Stimulated activated CD8-positive, alpha-beta memory T cell treated with anti-CD3 and anti-CD28 coated beads, Interleukin-7, amount 100 ng/mL, for 48 hours (primary cell): ENCODE results near the gene ARMC5.
"Not testable (repeated sequence)": the region's sequence is repeated elsewhere in the genome, so short reads cannot be mapped to it uniquely, and the experiment has no call there.

ENCODE experiments used
- DNase-seq, 2 donors: peaks; one replicate each; pipeline ENCODE4 v3.0.0-alpha.2; 2020; ENCODE audit warnings: low read depth in 1 of 2; ENCODE audit errors: extremely low read depth in 1 of 2

ARMC5 gene

DNA sequence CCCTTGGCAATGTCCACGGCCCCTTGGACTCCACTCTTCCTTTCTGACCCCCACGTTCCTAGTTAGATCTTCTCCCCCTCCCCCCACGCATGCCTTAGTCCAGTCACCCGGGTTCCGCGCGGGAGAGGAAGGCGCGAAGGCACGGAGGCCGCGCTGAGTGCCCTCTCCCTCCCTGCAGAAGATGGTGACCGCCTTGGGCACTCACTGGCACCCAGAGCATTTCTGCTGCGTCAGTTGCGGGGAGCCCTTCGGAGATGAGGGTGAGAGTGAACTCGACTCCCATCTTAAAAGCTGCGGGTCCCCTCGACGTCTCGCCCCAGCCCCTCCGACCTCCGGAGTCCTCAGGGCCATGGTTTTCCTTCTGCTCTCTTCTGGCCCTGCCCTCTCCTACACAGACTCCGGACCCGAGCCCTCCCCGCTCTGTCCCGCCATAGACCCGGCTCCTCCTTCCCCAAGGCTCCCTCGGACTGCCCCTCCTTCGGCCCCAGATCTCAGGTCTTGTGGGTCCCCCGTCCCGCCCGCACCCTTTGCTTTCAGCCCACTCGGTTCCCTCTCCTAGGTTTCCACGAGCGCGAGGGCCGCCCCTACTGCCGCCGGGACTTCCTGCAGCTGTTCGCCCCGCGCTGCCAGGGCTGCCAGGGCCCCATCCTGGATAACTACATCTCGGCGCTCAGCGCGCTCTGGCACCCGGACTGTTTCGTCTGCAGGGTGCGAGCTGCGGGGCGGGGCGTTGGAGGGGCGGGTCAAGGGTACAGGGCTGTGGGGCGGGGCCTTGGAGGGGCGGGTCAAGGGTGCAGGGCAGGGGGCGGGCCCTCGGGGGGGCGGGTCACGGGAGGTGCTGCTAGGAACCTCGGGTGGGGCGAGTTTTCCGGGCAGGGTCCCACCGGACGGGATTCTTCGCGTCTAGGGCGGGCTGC is 17.3 kb downstream of the ARMC5 start:
- DNase-seq, result peak; percentile 44 to 83

DNA sequence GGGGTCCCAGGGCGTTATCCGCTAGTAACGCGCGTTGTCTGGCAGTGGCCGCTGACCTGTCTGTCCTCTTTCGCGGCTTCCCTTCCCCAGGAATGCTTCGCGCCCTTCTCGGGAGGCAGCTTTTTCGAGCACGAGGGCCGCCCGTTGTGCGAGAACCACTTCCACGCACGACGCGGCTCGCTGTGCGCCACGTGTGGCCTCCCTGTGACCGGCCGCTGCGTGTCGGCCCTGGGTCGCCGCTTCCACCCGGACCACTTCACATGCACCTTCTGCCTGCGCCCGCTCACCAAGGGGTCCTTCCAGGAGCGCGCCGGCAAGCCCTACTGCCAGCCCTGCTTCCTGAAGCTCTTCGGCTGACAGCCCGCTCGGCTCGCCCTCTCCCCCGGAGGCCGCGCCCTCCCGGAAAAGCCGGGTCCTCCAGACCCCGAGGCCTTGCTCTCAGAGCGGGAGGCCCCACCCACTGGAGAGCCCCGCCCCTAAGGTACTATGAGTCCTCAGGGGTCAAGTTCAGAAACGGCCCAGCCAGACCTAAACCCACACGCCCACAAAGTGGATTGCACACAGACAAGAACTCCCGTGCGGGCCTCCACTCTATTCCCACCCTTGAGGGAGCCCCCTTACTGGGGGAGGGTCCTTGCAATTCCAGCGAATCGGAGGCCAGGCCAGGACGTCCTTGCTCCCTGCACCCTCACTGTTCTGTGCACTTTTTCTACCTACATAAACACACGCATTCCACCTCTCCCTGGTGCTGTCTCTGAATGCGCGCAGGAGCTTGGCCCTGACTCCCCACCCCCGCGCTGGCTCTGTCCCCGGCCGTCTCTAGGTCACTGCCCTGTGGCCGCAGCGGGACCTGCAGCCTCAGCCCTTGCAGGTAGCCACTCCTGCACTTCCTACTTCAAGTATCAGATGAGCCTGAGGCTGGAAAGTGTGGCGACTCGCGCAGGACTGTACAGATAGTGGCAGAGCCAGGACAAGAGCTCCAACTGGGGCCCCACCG is 18.2 kb downstream of the ARMC5 start:
- peak in 1 of 2 donors; percentile 37 for DNase-seq

DNA sequence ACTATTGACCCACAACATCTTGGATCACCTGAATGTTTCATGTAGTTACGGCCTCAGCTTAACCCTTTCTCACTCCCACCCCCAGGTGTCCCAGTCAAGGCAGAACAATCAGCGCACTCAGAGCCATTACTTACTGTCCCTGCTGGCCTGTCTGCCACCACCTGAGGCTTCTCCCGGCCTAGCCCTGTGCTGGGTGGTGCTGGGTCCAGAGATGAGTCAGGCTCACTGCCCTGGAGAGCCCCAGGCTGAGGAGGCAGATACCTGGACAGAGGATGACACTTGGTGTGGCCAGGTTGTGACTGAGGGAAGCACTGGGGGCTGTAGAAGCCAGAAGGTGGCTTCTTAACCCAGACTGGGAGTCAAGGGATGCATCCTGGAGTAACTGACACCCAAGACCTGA is 19.7 kb downstream of the ARMC5 start:
- no peak for DNase-seq

DNA sequence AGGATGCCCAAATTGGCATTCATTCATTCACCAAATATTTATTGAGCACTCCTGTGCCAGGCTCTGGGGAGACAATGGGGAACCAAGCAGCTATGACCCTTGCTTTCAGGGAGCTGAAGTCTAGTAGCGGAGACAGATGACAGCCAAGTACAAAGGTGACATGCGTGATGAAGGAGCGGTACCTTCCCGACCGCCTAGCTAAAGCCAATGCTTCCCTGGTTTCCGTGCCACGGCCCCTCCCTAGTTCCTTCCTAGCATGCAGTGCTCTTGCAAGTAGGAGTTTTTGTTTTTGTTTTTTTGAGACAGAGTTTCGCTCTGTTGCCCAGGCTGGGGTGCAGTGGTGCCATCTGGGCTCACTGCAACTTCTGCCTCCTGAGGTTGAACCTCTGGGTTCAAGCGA is 20.4 kb downstream of the ARMC5 start:
- no peak for DNase-seq

DNA sequence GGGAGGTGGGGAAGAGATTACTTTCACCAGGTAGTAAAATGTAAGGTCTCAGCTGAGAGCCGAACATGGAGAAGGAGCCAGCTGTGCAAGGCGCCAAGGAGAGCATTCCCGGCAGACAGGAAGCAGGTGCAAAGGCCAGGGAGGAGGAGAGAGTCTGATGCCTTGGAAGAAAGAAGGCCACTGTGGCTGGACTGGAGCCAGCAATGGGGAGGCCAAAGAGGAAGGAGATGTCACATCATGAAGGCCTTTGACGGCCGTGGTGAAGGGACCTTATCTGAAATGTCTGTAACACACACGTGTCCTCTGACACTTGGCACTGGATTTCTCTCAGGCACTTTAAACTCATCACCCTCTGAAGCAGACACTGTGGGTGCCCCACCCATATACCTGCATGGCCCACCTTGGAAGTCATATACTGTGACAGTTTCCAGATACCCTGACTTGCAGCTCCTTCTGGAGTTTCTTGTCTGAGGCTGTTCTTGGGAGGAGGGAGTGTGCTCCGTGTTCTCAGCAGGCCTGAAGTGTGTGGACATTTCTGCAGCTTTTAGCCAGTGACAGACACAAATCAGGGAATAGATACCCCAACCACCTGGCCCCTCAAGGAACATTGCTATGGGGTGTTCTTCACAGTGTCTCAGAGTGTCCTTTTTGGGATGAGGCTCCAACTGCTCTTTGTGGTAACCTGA is 21.7 kb downstream of the ARMC5 start:
- no peak for DNase-seq

DNA sequence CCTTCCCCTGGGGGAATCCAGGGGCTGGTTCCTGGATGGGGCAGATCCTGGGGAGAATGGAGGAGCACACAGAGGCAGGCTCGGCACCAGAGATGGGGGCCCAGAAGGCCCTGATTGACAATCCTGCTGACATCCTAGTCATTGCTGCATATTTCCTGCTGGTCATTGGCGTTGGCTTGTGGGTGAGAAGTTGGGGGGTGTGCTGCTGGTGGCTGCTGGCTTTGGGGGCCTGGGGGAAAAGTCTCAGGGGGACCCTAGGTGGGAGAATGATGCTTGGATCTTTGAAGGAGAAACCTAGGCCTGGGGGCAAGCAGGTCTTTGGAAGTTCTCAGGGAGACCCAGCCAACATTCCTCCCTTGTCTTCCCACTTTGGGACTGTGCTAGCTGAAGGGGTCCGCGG is 23.8 kb downstream of the ARMC5 start, which contains the start of gene SLC5A2:
Gene SLC5A2, plus strand, starts transcription at position 43 of the 400 bp plus-strand sequence. Its CDS starts 14 bp downstream, at position 57.
- no peak for DNase-seq

DNA sequence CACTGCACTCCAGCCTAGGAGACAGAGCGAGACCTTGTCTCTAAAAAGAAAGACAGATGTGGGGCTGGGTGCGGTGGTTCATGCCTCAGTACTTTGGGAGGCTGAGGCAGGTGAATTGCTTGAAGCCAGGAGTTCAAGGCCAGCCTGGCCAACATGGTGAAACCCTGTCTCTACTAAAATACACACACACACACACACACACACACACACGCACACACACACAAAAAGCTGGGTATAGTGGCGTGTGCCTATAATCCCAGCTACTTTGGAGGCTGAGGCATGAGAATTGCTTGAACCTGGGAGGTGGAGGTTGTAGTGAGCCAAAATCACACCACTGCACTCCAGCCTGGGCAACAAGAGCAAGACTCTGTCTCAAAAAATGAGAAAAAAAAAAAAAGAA is 24.7 kb downstream of the ARMC5 start:
- not testable (repeated sequence) for DNase-seq

DNA sequence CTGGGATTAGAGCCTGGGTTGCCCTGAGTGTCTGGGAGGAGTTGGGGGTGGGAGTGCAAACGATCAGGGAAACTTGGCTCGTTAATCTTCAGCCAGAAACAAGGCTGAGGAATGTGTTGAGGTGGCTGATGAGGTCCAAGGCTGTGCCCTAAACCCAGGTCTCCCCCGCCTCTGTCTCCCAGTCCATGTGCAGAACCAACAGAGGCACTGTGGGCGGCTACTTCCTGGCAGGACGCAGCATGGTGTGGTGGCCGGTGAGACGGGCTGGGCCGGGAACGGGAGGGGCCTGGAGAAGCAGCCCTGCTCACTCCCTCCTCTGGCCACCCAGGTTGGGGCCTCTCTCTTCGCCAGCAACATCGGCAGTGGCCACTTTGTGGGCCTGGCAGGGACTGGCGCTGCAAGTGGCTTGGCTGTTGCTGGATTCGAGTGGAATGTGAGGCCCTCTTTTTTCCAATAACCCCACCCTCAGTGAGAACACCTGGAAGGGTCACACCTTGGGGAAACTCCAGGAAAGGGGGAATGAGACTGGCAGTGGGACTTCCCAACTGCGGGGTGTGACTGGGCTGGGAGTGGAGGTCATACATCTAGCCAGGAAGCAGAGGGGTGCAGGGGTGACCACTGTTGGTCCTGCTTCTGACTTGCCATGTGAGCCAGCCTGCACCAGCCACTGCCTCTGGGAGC is 25.3 kb downstream of the ARMC5 start:
- no peak for DNase-seq

DNA sequence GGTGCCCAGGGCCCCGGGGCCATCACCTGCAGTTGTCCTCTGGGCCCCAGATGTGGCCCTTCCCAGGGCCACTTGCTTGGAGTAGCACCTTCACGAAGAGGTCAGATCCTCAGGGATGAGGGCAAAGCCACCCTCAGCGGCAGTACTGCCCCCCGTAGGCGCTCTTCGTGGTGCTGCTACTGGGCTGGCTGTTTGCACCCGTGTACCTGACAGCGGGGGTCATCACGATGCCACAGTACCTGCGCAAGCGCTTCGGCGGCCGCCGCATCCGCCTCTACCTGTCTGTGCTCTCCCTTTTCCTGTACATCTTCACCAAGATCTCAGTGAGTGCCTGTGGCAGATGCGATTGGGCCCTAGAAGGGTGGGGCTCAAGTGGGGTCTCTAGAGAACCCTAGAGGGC is 26.3 kb downstream of the ARMC5 start:
- no peak for DNase-seq

DNA sequence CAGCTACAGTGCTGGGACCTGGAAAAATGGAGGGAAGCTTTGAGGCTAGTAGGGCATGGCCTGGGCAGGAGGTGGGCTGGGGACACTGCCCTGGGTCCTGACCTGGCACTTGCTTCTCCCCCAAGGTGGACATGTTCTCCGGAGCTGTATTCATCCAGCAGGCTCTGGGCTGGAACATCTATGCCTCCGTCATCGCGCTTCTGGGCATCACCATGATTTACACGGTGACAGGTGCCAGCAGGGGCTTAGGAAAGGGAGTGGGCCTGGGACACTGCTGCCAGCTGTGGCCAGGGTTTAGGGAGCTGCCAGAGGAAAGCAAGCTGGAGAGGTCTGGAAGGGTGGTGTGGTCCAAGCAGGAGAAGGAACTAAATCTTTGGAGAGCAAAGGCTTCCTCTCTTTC is 26.7 kb downstream of the ARMC5 start:
- DNase-seq, result no peak

DNA sequence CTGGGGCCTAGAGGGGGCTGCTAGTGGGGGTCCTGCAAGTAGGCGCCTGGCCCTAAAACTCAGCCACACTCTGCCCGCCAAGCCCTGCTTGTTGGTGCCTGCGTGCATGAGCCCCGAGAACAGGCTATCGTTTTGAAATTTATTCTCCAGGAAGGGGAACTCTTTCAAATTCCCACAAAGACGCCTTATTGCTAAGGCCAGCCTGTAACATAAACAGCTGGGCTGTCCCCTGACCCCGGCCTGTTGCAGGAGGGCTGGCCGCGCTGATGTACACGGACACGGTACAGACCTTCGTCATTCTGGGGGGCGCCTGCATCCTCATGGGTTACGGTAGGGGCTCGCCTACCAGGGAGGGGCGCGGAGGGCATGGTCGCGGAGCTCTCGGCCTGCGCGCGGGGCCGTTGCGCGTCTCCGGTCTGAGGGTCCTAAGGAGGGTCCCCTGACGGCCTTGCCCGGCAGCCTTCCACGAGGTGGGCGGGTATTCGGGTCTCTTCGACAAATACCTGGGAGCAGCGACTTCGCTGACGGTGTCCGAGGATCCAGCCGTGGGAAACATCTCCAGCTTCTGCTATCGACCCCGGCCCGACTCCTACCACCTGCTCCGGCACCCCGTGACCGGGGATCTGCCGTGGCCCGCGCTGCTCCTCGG is 27.9 kb downstream of the ARMC5 start:
- DNase-seq, result no peak

DNA sequence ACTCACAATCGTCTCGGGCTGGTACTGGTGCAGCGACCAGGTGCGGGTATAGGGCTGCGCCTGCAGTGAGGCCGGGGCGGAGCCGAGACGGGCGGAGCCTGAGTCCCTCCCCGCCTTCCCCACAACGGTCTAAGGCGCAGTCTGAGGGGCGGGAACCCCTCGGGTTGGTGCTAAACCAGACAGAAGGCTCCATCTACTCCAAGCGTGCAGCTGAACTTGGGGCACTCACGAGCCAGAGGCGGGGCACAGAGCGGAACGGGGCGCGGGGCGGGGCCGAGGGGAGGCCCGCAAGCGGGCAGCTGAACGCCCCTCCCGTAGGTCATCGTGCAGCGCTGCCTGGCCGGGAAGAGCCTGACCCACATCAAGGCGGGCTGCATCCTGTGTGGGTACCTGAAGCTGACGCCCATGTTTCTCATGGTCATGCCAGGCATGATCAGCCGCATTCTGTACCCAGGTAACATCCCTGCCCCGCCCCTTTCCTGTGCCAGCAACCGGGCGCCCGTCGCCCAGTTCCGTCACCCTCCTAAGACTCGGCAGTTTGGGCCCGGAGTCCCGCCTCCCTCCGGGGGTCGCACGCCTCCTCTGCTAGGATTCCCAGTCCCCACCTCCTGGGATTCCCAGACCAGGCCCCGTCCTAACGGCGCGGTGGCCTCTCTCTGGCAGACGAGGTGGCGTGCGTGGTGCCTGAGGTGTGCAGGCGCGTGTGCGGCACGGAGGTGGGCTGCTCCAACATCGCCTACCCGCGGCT is 28.6 kb downstream of the ARMC5 start:
- peak in 1 of 2 donors; percentile 51 for DNase-seq

DNA sequence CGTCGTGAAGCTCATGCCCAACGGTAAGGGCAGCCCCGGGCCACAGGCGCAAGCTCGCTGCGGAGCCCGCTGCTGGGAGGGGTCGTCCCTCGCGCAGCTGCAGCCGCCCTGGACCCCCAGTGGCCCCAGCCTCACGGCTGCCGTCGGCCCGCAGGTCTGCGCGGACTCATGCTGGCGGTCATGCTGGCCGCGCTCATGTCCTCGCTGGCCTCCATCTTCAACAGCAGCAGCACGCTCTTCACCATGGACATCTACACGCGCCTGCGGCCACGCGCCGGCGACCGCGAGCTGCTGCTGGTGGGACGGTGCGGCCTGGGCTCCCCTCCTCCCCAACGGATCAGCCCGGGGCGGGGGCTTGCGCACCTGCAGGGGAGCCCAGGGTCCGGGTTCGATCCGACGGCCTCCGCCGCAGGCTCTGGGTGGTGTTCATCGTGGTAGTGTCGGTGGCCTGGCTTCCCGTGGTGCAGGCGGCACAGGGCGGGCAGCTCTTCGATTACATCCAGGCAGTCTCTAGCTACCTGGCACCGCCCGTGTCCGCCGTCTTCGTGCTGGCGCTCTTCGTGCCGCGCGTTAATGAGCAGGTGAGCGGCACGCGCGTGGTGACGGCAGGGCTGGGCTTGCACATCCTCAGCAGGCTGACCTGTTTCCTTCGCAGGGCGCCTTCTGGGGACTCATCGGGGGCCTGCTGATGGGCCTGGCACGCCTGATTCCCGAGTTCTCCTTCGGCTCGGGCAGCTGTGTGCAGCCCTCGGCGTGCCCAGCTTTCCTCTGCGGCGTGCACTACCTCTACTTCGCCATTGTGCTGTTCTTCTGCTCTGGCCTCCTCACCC is 29.4 kb downstream of the ARMC5 start:
- no peak for DNase-seq

DNA sequence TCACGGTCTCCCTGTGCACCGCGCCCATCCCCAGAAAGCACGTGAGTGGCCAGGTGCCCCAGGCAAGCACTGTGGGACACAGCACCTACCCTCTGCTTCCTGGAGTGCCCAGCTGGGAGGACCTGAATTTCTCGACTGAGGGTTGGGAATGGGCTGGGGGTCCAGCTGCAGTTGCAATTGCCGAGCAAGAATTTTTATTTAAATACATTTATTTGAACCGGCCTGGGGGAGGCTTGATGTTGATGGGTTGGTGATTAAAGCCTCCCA is 29.9 kb downstream of the ARMC5 start:
- no peak for DNase-seq

DNA sequence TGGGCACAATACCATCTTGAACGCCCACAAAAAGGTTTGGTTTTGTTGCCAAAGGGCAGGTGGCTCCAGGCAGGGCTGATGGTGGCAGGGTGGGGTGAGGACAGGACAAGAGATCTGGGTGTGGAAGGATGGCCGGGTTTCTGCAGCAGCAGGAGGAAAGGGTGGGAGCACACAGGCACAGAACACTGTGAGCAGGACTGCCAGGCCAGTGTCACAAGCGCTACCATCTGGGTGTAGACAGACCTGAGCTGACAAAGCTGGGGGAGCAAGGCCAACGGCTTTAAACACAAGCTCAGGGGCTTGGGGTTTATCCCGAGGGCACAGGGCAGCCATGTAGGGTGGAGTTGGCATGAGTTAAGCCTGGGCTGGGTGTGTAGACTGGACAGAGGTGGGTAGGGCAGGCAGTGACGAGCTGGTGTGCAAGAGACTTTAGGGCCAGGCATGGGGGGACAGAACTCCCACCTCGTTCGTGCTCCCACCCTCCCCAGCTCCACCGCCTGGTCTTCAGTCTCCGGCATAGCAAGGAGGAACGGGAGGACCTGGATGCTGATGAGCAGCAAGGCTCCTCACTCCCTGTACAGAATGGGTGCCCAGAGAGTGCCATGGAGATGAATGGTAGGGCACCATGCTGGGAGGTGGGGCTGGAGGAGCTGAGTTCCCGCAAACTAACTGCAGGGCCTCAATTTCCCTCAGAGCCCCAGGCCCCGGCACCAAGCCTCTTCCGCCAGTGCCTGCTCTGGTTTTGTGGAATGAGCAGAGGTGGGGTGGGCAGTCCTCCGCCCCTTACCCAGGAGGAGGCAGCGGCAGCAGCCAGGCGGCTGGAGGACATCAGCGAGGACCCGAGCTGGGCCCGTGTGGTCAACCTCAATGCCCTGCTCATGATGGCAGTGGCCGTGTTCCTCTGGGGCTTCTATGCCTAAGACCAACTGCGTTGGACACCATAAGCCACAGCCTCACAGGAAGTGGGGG is 30.6 kb downstream of the ARMC5 start:
- no peak for DNase-seq

DNA sequence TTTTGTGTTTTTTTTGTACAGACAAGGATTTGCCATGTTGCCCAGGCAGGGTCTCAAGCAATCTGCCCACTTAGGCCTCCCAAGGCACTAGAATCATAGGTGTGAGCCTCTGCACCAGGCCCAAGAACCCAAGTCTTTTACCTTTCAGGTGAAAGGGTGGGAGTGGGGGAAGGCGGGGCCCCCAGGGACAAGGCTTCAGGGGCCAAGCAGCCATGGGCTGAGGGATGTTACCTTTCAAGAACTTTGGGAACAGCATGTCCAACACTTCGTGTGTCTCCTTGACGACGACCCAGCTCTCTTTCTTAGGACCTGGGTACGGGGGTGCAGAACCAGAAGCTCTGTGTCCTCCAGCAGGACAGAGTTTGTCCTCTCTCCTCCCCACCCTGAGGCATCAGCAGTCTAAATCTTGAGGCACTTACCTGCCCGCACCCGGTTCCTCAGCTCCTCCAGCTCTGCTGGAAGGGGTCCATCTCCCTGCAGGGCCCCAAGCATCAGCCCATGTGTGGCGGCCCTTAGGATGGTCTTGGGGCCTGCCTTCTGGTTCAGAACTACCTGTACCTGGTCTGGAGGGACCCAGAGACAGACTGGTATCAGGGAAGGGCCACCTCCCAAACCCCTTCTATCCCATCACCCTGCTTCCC is 32.6 kb downstream of the ARMC5 start:
- DNase-seq, result no peak
